MM.1S (cell line): ENCODE results near the gene HS3ST4.

Experiments
- CTCF ChIP-seq: fragments of 300-600 bp; sonication (generic); IDR thresholded peaks from 2 replicates; pipeline ENCODE4 v1.5.1; 2016; ENCODE audit warnings: antibody characterized with exemption, low read length, mixed read lengths
- EZH2 ChIP-seq: fragments of 300-600 bp; sonication (generic); optimal IDR thresholded peaks from 2 replicates; pipeline ENCODE3; 2017; ENCODE audit warnings: low read depth, mild to moderate bottlenecking, antibody characterized with exemption, low read length, mixed read lengths
- EZH2phosphoT487 ChIP-seq: fragments of 300-600 bp; sonication (generic); IDR thresholded peaks from 2 replicates; pipeline ENCODE4 v1.6.1; 2018; ENCODE audit warnings: antibody characterized with exemption, low read length

- TF ChIP-seq CTCF (no peak), EZH2 (no peak), EZH2phosphoT487 (no peak)
Observed at GRCh38 chr16:25730396-25730795, 38.6 kb downstream of the HS3ST4 start.
